ENCODE results near the gene SUPT4H1.
A peak's percentile ranks its signal among the peaks of the same experiment; 100 is the strongest.

Gene SUPT4H1

DNA sequence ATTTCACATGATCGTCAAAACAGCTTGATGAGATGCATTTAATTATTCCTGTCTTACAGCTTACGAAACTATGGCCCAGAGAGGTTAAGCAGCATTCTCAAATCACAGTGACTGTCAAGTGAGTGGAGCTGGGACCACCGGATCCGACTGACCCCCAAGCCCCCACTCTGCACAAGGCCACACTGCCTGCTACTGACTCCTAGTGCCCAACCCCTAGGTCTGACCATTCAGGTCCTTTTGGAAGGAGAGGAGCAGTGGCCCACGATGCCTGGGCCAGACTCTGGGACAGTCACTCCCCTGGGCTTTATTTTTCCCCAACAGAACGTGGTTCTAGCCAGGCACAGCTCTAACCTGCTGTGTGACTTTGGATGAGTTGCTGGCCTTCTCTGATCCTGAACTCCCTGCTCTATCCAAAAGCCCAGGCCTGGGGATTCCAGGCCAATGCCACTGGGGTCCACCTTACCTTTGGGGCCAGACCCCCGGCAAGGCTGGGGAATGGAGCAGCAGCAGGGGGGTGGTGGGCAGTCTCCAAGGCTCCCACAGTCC is 33.3 kb downstream of the SUPT4H1 start:
- no peak for DNase-seq (ENCODE audit: low spot score)

DNA sequence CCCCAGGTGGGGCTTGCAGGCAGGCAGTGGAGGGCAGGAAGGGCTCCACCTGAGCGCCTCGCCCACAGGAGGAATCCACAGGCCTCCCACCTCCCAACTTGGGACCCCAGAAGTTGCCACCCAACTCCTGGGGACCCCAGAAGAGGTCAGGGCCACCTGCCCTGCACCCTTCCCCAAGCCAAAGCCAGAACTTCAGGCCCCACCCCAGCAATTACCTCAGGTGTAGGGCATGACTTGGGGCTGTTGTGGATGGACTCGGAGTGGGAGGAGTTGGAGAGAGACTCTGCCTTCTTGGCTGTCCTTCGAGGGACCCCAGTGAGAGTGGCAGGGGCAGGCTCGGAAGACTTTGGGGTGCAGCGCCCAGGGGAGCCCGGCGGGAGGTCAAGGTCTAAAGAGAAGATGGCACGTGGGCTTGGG is 33.9 kb downstream of the SUPT4H1 start:
- no peak for DNase-seq (ENCODE audit: low spot score)

DNA sequence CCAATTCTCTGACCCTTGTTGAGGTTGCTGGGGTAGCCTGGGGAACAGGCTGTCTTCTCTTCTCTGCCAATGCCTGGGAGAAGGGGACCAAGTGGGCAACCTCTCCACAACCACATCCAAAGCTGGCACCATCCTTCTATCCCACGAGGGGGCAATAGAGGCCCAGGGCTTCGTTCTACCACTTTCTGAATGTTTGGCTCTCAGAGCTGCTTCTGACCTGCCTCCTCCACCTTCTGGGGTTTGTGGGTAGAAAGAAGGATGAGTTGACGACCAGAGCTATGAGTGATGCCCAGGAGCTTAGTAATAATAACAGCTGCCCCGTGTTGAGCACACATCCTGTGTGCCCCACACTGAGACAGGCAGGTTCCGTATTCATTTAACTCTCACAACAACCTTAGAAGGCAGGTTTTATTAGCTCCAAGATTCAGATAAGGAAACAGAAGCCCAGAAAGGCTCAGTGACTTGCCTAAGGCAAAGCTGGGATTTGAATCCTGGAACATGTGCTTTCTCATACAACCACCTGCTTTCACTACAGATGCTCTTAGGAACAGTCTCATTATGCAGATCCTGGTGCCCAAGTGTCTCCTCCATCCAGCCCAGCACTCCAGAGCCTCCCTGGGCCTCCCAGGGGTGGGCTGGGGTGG is 34.5 kb downstream of the SUPT4H1 start:
- DNase-seq (ENCODE audit: low spot score) = peak; percentile 78

DNA sequence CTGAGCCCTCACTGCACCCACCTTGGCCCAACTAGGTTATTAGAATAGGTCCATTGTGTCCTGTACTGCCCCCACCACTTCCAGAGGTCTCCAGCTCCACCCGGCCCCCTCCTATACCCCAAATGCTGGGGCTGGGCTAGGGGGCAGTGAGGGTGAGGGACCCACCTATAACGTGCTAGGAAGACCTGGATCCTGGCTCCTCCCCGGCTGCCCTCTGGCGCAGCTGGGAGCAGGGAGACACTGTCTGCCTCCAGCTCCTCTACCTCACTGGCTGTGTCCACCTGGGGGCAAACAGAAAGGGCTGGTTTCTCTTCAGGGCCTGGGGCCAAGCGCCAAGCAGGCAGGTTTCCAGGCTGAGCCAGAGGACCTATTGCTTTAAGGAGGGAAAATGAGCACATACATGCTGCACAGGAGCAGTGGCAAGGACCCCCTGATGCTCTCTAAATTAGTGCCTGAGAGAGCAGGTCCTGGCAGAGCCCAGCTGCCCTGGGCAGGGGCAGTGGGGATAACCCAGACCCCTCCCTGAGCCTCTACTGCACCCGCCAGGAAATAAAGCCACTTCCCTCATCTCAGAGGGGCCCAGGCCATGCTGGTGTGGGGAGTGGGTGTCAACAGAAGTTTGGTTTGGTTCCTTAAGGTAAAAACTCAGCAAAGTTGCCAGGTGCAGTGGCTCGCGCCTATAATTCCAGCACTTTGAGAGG is 35.6 kb downstream of the SUPT4H1 start:
- DNase-seq (ENCODE audit: low spot score) = no peak

DNA sequence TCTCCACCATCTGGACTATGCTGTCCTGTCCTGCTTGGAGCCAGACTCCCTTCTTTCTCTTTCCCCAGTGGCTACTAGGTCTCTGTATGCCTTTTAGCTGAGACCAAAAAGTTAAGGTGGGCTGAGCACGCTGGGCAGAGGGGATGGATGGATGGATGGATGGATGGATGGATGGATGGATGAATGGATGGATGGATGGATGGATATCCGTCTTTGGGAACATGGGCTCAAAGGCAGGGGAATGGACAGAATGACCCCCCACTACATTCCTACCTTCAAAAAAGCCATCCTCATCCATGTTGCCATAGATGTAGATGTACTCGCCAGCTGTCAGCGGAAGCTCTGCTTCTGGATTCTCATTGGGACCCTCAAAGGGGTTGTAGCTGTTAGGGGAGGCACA is 36.3 kb downstream of the SUPT4H1 start:
- DNase-seq (ENCODE audit: low spot score) = no peak

DNA sequence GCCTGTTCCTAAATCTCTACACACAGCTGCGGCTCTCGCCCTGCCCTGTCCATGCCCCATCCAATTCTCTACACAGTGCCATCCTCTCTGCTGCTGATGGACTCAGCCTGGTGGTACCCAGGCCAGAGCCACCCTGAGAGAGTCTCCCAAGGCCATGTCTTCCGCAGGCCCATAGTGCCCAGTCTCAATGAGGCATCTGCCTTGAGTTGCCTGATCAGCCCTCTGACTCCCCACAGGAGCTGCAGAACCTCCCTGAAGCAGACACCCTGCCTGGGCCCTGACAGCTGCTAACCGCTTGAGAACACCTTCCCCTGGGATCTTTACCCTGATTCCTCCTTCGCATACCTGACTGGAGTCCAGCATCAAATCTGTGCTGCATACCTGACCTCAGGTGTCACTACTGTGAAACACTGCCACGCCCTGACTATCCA is 36.7 kb downstream of the SUPT4H1 start:
- DNase-seq (ENCODE audit: low spot score) = no peak

DNA sequence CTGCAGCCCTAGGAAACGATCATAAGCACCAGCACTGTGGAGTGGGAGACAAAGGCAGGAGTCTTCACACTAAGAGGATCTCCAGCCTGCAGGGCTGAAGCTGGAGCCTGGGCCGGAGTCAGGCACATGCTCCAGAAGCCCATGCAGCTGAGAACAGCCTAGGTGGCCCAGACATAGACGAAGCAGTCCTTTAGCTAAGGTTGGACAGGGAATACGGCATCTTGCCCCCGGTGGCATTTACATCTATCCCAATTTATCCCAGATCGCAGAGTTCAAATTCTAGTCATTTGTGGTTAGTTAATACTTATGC is 37.3 kb downstream of the SUPT4H1 start:
- DNase-seq (ENCODE audit: low spot score) = no peak

DNA sequence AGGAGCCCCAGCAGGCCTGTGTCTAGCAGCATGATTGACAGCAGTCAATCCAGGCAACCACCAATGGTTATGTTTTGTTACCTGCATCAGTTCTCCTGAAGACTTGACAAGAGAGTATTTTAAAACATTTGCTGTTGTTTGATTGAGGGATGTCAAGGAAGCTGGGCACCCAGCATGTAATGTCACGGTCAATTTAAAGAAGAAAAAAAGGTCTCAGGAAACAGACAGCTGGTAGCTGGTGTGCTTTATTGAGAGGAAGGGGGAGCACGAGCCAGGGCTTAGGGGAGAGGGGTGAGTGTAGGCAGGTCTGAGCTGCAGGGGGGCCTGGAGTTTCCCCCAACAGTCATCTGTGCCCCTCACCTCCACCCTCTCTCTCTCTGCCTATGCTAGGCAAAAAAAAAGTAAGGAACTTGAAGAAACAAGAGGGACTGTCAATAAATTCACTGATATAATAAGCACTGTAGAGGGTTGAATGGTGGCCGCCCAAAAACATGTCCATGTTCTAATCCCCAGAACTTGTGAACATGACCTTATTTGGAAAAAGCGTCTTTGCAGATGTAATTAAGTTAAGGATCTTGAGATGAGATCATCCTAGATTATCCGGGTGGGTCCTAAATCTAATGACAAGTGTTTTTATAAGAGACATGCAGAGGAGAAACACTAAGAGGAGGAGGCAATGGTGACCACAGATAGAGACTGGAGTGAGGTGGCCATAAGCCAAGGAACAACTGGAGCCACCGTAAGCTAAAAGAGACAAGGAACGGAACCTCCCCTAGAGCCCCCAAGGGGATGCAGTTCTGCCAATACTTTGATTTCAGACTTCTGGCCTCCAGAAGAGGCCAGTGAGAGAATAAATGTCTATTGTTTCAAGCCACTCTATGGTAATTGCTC is 37.9 kb downstream of the SUPT4H1 start:
- DNase-seq (ENCODE audit: low spot score) = no peak

DNA sequence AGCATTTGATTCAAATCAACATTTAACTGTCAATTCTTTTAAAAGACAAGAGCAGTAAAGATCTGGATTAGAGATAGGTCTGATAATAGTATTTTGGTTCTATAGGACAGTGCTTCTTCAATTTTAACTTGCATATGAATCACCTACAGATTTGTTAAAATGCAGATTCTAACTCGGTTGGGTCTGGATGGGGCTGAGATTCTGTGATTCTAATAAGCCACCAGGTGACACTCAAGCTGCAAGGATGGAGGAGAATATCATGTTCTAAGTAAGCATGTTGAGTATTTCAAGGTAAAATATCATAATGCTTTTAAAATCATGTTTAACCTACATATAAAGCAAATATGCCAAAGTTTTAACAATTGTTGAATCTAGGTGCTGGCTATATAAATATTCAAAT is 39.2 kb downstream of the SUPT4H1 start:
- DNase-seq (ENCODE audit: low spot score) = no peak

DNA sequence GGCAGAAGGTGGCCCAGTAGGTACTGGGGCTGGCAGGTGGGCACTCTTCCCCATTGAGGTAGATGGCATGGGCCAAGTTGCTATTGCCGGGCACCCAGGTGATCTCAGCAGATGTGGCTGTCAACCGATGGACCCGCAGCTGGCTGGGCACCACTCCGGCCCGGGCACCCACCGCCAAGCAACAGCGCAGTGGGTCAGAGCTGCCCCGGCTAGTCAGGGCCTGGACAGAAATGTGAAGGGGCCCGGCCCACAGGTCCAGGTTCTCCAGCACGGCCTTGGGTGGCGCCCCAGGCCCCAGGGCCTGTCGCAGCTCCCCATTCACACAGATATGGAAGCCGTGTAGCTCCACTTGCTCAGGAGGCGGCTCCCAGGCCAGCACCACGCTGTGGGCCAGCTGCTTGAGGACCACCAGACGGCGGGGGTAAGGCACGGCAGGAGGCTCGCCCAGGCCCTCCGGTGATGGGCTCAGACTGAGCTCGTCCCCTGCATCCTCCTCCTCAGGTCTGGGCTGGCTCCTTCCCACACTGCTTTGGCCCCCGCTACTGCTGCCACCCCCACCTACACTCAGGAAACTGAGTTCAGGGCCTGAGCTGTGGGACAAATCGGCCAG is 39.9 kb downstream of the SUPT4H1 start:
- DNase-seq (ENCODE audit: low spot score) = no peak

DNA sequence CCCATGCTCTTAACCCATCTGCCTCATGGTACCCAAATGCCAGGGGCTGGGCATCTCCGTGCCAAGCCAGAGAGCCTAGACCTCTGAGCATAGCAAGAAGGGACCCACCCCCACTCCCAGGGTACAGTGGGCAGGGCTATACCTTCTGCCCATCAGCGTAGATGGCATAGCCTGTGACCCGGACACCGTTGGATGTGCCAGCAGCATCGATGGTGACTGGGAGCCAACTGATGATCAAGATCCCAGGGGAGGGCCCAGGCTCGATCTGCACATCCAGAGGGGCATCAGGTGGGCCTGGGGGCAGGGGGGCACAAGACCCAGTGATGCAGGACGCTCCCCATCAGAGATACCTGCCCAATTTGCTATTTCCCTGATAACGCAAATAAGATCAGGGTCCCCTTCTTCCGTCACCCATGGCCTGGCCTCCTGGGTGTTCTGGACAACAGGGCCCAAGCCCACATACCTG is 40.5 kb downstream of the SUPT4H1 start:
- DNase-seq (ENCODE audit: low spot score) = no peak

DNA sequence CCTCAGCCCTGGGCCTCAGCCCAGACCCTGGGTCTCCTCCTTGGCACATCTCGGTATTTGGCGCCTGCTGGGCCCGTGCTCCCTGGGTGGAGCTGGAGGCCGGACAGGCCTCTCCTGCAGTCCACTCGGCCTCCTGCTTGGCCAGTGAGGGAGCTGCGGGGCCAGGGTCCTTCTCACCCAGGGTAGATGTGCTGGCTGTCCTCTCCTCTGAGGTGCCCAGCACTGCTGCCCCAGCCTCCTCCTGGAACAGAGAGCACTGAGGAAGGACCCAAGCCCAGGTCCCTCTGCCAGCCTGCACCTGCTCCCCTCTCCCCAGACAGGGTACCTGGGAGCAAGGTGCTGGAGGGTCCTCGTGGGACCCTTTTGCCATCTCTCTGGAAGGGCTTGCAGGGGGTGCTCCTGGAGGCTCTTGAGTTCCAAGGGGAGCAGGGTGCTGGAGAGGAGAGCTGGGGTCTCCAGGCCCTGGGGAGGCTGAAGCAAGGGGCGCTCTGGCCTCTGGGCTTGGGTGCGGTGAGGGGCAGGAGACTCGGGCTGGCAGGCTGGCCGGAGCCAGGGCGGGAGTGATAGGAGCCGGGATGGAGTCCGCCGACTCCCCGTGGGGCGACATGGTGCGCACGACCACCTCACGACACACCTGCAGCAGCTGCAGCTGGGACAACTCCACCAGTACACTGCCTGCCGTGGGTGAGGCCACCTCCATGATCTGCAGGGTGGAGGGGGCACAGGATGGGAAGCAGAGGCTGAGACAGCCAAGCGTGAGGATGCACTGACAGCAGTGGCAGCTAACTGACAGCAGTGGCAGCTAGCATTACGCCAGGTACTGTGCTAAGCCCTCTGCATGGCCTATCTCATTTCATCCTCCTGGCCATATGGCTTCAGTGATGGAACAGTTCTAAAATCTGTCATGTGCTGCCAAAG is 41.2 kb downstream of the SUPT4H1 start:
- no peak for DNase-seq (ENCODE audit: low spot score)

DNA sequence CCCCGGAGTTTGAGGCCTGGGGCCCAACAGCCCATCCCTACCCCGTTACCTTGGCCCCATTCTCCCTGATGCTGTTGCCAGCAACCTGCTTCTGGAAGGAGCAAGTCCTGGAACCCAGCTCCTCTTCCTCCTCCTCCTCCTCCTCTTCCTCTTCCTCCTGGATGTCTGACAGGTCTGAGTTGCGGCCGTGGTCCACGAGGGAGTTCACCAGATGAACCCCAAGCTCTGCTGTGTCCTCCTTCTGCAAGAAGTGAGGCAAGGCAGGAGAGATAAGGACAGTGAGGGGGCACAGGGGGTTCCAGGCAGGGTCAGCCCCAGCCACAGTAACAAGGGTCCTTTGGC is 42.1 kb downstream of the SUPT4H1 start:
- no peak for DNase-seq (ENCODE audit: low spot score)

DNA sequence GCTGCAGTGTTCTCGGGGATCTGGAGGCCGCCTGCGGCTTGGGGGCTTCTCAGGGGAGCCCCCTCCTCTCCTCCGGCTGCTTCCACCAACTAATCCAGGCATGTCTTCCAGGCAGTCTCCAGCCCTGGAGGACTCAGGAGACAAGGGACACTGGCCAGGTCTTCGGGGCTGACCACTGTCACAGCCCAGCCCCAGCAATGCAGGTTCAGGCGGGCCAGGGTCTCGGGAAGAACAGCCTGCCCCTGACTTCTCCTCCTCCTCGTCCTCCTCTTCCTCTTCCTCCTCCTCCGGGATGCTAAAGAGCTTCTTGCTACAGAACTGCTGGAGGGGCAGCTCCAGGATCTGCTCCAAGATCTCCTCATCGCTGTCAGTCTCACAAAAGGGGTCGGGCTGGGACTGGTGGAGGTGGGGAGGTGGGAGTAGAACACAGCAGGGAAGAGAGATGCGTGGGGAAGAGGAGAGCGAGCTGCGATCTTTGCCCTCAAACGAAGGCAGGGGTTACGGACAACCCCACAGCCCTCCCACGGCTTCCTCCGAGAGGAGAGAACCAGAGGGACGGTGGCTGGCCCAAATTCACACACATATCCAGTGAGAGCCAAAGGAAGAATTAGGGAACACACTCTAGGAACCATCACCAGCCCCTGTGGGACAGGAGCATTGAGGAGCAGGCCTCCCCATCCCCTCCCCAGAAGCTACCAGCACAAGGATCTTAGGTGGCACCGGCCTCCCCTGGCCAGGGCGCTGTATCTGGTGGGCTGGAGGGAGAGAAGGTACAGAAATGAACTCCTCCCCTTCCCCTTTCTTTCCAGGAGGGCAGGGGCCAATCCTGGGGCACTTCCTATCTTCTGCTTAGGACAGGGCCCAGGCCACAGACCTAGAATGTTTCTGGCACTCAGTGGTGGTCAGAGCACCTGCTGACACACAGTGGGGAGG is 42.8 kb downstream of the SUPT4H1 start:
- no peak for DNase-seq (ENCODE audit: low spot score)

DNA sequence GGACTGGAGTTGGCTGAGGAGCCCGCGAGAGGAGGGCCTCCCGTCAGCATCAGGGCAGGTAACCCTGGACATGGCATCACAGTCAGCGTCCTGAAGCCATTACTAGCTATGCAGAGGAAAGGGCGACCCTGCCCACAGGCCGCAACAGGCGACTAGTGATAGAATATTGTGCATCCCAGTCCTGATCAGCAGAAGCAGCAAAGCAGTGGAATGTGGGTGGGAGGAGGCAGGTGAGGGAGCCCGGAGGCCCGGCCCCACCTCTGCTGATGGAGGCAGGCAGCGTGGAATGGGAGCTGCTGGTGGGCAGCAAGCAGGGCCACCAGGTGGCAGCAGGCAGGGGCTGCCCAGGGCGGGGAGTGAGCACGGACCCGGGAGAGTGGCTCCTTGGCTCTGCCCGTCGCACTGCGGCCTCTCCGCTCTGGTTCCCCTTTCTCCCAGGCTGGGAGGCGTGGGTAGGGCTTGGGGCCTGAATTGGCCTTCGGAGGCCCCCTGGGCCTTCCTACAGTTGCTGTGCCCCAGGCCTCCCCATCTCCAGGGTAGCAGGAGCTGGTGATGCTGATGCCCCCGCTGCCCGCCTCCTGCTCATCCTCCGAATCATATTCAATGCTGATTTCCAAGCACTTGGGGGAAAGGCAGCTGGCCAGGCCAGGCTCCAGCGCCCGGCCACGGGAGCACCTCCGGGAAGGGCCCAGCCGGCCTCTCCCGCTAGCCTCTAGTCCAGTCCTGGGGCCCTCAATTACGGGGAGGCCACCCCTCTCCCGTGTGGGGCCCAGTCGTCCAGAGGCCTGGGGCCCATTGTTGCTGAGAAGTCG is 43.6 kb downstream of the SUPT4H1 start:
- no peak for DNase-seq (ENCODE audit: low spot score)

DNA sequence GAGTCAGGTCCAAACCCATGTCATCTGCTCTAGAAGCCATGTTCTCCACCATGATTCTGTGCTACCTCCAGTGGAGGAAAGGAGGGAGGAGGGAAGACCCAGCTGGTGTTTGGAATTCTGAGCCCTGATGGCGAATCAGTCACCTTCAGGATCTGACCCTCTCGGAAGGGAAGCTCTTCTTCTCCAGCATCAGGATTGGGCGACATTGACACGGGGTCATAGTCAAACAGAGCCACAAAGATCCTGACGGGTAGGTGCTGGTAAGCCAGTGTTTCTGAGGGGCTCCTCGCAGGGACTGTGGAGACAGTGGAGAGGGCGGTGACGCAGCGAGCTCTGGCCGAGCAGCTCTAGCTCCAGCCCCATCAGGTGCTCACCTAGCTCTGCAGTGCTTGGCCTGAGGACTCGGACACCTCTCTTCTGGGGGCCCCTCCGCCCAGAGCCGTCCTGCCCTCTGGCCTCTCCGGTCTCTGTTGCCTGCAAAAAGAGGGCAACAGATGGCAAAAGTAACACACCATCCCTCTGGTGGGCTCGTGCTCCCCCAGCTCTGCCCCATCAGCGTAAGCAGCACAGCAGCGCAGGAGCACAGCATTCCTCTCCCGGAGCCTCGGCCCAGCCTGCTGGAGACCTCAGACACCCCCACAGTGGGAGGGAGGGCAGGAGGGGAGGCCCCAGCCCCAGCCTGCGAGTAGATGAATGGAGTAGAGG is 44.4 kb downstream of the SUPT4H1 start:
- DNase-seq (ENCODE audit: low spot score) = no peak

DNA sequence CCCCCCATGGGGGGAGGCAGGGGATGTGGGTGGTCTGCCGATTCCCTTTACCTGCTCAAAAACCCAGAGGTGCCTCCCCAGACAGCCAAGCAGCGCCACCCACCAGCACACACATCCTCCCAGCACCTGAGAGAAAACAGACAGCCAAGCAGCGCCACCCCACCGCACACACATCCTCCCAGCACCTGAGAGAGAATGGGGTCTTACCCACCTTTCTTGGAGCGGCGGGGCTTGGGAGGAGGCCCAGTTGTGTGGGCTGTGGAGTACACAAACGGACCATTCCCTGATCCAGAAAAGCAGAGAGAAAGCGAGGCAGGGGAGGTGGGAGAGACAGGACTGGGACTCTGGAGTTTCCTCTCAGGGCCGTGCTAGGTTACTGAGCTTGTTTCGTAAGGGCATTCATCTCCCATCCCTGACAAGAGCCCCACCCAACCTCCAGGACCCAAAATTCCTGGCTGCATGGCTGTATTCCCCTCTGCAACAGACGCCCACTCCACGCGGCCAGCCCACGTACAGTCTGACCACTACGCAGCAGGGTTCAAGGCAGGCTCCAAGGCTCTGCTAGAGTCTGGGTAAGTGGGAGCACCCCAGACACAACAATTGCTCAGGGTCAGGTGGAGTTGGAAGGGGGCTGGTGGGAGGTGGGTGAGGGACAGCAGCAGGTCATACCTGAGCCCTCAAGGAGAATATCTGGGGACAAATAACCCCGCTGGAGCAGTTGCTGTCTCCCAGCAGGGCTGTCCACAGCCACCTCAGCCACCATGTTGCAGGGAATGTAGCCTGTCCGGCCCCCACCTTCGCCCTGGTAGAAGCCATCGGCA is 45.7 kb downstream of the SUPT4H1 start:
- no peak for DNase-seq (ENCODE audit: low spot score)

DNA sequence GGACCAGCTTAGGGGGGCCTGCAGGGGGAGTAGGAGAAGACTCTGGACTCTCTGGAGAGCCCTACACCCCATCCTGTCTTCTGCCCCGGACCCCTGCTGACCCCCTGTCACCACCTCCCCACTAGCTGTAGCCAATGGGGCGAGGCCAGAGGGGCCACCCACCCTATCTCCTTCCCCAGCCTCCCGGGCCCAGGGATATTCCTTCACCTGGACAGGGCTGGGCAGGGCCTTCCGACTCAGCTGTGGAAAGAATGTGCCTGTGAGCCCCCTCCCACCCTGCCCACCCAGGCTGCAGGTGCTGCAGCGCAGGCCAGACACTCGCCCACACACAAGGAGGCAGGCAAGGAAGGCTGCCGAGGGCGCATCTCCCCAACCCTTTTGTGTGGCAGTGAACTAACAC is 46.4 kb downstream of the SUPT4H1 start:
- DNase-seq (ENCODE audit: low spot score) = no peak
